IMR-90 (cell line): ENCODE results near the gene KCNMA1. TPM values are rescaled to one million over a fixed set of nuclear protein-coding genes. Genes with fewer than 3 reads are reported as not detected.

Source experiments
- ATAC-seq: fragments of 200-7000 bp; cut with Tn5 transposase; 2 replicates; pipeline ENCODE4 v1.9.1; 2020; ENCODE audit warnings: low read depth, mild to moderate bottlenecking, moderate library complexity
- BruUV-seq: library from RNA; stranded (reverse); fragments of 400-500 nt; replicated peaks from 2 replicates; lab custom pipeline; 2021; lab: Mats Ljungman, UMichigan
- CTCF ChIA-PET: fragments of 300-600 bp; formaldehyde crosslinking; extraction: SDS; loops from one replicate; lab custom pipeline; 2021; ENCODE audit warnings: antibody characterized with exemption; lab: Yijun Ruan, JAX
- POLR2A ChIA-PET: fragments of 300-600 bp; sonication (Branson Sonifier 250); formaldehyde crosslinking; loops from one replicate; lab custom pipeline; 2022; ENCODE audit warnings: antibody characterized with exemption; ENCODE audit not compliant: unreplicated experiment; lab: Charles Lee
- DNase-seq: peaks from one replicate; pipeline ENCODE4 v3.0.0; 2013
- H2AFZ ChIP-seq: replicated peaks from 2 replicates; pipeline ENCODE3; 2013; ENCODE audit warnings: low read length, mild to moderate bottlenecking; ENCODE audit not compliant: poor library complexity
- H2AK5ac ChIP-seq: 2 replicates; pipeline ENCODE4 v1.6.1; 2013; ENCODE audit warnings: low read depth, low read length, inconsistent platforms
- H2AK9ac ChIP-seq: replicated peaks from 2 replicates; pipeline ENCODE3; 2013; ENCODE audit warnings: mild to moderate bottlenecking, low read depth, low read length, moderate library complexity; ENCODE audit not compliant: poor library complexity
- H2BK120ac ChIP-seq: 2 replicates; pipeline ENCODE4 v1.6.1; 2013; ENCODE audit warnings: low read depth, low read length, inconsistent platforms
- H2BK15ac ChIP-seq: 3 replicates; pipeline ENCODE4 v1.6.1; 2013; ENCODE audit warnings: low read depth, low read length, inconsistent platforms
- H2BK20ac ChIP-seq: 2 replicates; pipeline ENCODE4 v1.6.1; 2013; ENCODE audit warnings: low read depth, mild to moderate bottlenecking, inconsistent platforms, low read length, moderate library complexity
- H2BK5ac ChIP-seq: 2 replicates; pipeline ENCODE4 v1.6.1; 2013; ENCODE audit warnings: mild to moderate bottlenecking, low read depth, low read length, inconsistent platforms; ENCODE audit not compliant: poor library complexity, severe bottlenecking
- H3K14ac ChIP-seq: replicated peaks from 2 replicates; pipeline ENCODE4 v1.6.1; 2013; ENCODE audit warnings: low read depth, low read length, inconsistent platforms
- H3K18ac ChIP-seq: 2 replicates; pipeline ENCODE4 v1.6.1; 2013; ENCODE audit warnings: low read depth, low read length, control low read depth
- H3K23ac ChIP-seq: 2 replicates; pipeline ENCODE4 v1.6.1; 2013; ENCODE audit warnings: low read depth, low read length, inconsistent platforms
- H3K27ac ChIP-seq: 2 replicates; pipeline ENCODE4 v1.5.1; 2013; ENCODE audit warnings: mild to moderate bottlenecking, control low read depth, low read length; ENCODE audit not compliant: insufficient read depth
- H3K27me3 ChIP-seq: 2 replicates; pipeline ENCODE4 v1.6.1; 2013; ENCODE audit warnings: low read length; ENCODE audit not compliant: control insufficient read depth, insufficient read depth
- H3K36me3 ChIP-seq: 2 replicates; pipeline ENCODE4 v1.6.1; 2013; ENCODE audit warnings: low read length, mixed read lengths; ENCODE audit not compliant: control insufficient read depth, insufficient read depth
- H3K4ac ChIP-seq: 2 replicates; pipeline ENCODE4 v1.6.1; 2013; ENCODE audit warnings: low read depth, low read length, inconsistent platforms
- H3K4me1 ChIP-seq: 2 replicates; pipeline ENCODE4 v1.6.1; 2013; ENCODE audit warnings: low read length, mixed read lengths; ENCODE audit not compliant: control insufficient read depth, insufficient read depth
- H3K4me2 ChIP-seq: 2 replicates; pipeline ENCODE4 v1.6.1; 2013; ENCODE audit warnings: low read depth, mild to moderate bottlenecking, control low read depth, low read length, moderate library complexity
- H3K4me3 ChIP-seq: 2 replicates; pipeline ENCODE4 v1.5.1; 2013; ENCODE audit warnings: low read depth, mild to moderate bottlenecking, control low read depth, low read length, moderate library complexity; ENCODE audit not compliant: insufficient read depth
- H3K56ac ChIP-seq: 2 replicates; pipeline ENCODE4 v1.6.1; 2013; ENCODE audit warnings: low read length, inconsistent platforms; ENCODE audit not compliant: insufficient read depth; ENCODE audit errors: extremely low read depth
- H3K79me1 ChIP-seq, 2 experiments: 2 replicates each; pipeline ENCODE4 v1.6.1; 2013; ENCODE audit warnings: low read length in 2 of 2, inconsistent platforms in 1 of 2, low read depth in 1 of 2
- H3K9ac ChIP-seq: 2 replicates; pipeline ENCODE4 v1.6.1; 2013; ENCODE audit warnings: low read depth, low read length, control low read depth
- H3K9me1 ChIP-seq: 2 replicates; pipeline ENCODE4 v1.6.1; 2013; ENCODE audit warnings: low read length, inconsistent platforms; ENCODE audit not compliant: insufficient read depth
- H3K9me3 ChIP-seq: 2 replicates; pipeline ENCODE4 v1.6.1; 2013; ENCODE audit warnings: low read length; ENCODE audit not compliant: control insufficient read depth, insufficient read depth
- H4K20me1 ChIP-seq: 2 replicates; pipeline ENCODE4 v1.6.1; 2013; ENCODE audit warnings: low read length, inconsistent platforms; ENCODE audit not compliant: insufficient read depth
- H4K5ac ChIP-seq: 2 replicates; pipeline ENCODE4 v1.6.1; 2013; ENCODE audit warnings: mild to moderate bottlenecking, low read depth, low read length, control low read depth
- H4K8ac ChIP-seq, 2 experiments: 2 replicates each; pipeline ENCODE4 v1.6.1; 2013; ENCODE audit warnings: low read depth in 2 of 2, low read length in 2 of 2, control low read depth in 1 of 2, inconsistent platforms in 1 of 2
- H4K91ac ChIP-seq: 2 replicates; pipeline ENCODE4 v1.6.1; 2013; ENCODE audit warnings: low read depth, low read length, inconsistent platforms; ENCODE audit not compliant: insufficient read depth
- CEBPB ChIP-seq: IDR thresholded peaks from 2 replicates; pipeline ENCODE4 v1.6.1; 2012; ENCODE audit warnings: low read depth, low read length, improper control_type of control experiment
- FOS ChIP-seq: fragments of 150-350 bp; IDR thresholded peaks from 2 replicates; pipeline ENCODE4 v1.6.1; 2016; ENCODE audit warnings: low read depth, low read length
- MAFK ChIP-seq: IDR thresholded peaks from 2 replicates; pipeline ENCODE4 v1.6.1; 2012; ENCODE audit warnings: low read depth, low read length, improper control_type of control experiment
- MAZ ChIP-seq: IDR thresholded peaks from 2 replicates; pipeline ENCODE4 v1.6.1; 2012; ENCODE audit warnings: low read depth, mild to moderate bottlenecking, low read length, improper control_type of control experiment, moderate library complexity, borderline replicate concordance
- MXI1 ChIP-seq: IDR thresholded peaks from 2 replicates; pipeline ENCODE4 v1.6.1; 2012; ENCODE audit warnings: low read depth, mild to moderate bottlenecking, low read length, moderate library complexity, borderline replicate concordance
- NFE2L2 ChIP-seq: fragments of 150-350 bp; IDR thresholded peaks from 2 replicates; pipeline ENCODE4 v1.6.1; 2016; ENCODE audit warnings: low read depth, mild to moderate bottlenecking, low read length
- RAD21 ChIP-seq: IDR thresholded peaks from 2 replicates; pipeline ENCODE4 v1.6.1; 2012; ENCODE audit warnings: low read length, improper control_type of control experiment
- SMC3 ChIP-seq: fragments of 150-350 bp; IDR thresholded peaks from 2 replicates; pipeline ENCODE4 v1.6.1; 2016; ENCODE audit warnings: low read depth, mild to moderate bottlenecking, antibody characterized with exemption, low read length, moderate library complexity
- whole genome bisulfite sequencing, 2 experiments: methylation state at CpG; one replicate each; pipeline versions ENCODE4 v1.1.5 to v1.1.7; 2013; ENCODE audit warnings: missing lambda C conversion rate in 2 of 2; ENCODE audit not compliant: insufficient read length in 1 of 2; ENCODE audit errors: extremely low coverage in 2 of 2; 5-methylcytosine and 5-hydroxymethylcytosine counted together
- dilution Hi-C: fragments of 300-500 bp; cut with HindIII; formaldehyde crosslinking; loops from one replicate; pipeline ENCODE4 v1.14.3; 2018; ENCODE audit warnings: low sequenced_read_pairs; ENCODE audit not compliant: unreplicated experiment
- in situ Hi-C: fragments of 300-500 bp; cut with MboI; formaldehyde crosslinking; loops from 3 replicates; pipeline ENCODE4 v1.14.3; 2019; ENCODE audit warnings: low sequenced_read_pairs, inconsistent platforms, mixed read lengths
- intact Hi-C: fragments of 100-400 bp; cut with micrococcal nuclease; formaldehyde crosslinking; loops from 2 replicates; pipeline ENCODE4 v1.10.0; 2022
- polyA plus RNA-seq, 3 experiments: library from polyadenylated mRNA; depleted of rRNA; stranded (reverse); fragments of >200 nt; gene quantifications; 2 replicates each; pipeline ENCODE4 v1.2.3, GENCODE V29; 2012; ENCODE audit warnings: low replicate concordance in 1 of 3
- total RNA-seq: library from RNA; depleted of rRNA; stranded (reverse); fragments of >200 nt; gene quantifications from 2 replicates; pipeline ENCODE4 v1.2.3, GENCODE V29; 2012
- TF ChIP-seq, protein P1 (sequence below): conservative IDR thresholded peaks from 2 replicates; pipeline ENCODE4 v1.5.1; 2012; ENCODE audit warnings: mild to moderate bottlenecking, low read depth, low read length, improper control_type of control experiment
- TF ChIP-seq, protein P2 (sequence below): fragments of 150-350 bp; IDR thresholded peaks from 2 replicates; pipeline ENCODE4 v1.6.1; 2016; ENCODE audit warnings: low read depth, mild to moderate bottlenecking, low read length, moderate library complexity, borderline replicate concordance
- TF ChIP-seq, protein P3 (sequence below): fragments of 150-350 bp; IDR thresholded peaks from 2 replicates; pipeline ENCODE4 v1.6.1; 2017; ENCODE audit warnings: mild to moderate bottlenecking, antibody characterized with exemption, low read length, low read depth

Gene KCNMA1
- total and polyA plus RNA-seq, 2 of the 4 experiments (the other 2 are of a cell fraction) = 25.6 to 29.6 TPM

DNA sequence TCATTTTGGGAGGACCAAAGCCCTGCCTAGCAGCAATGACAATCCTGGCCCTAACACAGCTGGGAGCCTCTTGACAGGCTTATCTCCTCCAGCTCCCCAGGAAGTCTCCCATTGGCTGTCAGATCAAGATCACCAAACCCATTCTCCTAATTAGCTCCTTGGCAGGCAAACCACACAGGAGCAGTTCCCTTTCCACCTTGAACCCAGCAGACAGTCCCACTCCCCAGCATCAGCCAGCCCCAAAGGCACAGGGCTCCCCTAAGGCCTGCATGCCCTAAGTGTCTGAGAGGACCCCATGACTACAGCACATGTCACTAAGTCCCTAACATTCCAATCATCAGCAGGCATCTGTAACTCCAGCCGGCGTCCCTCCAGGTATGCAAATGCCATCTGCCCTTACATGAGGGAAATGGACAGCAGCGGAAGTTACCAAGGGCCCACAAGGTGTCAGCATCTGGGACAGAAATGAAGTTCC, 348.5 kb downstream of the KCNMA1 start:
- DNase-seq = no peak
- Histone ChIP-seq H3K79me1 (peaks cover 0 to 3% of the 10 kb centered on the region in 2 experiments; a peak in 1 of 4 replicates), H3K18ac (no peak overlapping the region), H3K4me2 (no peak overlapping the region), H3K27me3 (no peaks in the 10 kb centered on the region), H4K91ac (peak overlapping the region; percentile 60; the same call in 1 of the 2 replicates), H3K4ac (peak overlapping the region; percentile 51), H3K4me3 (no peak overlapping the region), H2AK9ac (no peak overlapping the region), H3K27ac (no peak overlapping the region), H3K14ac (peak overlapping the region; percentile 43), H4K20me1 (no peaks in the 10 kb centered on the region), H3K9ac (no peak overlapping the region), H3K23ac (peak overlapping the region; percentile 14; the same call in 1 of the 2 replicates), H2BK15ac (peak overlapping the region; percentile 6; the same call in 2 of the 3 replicates), H2AFZ (no peak overlapping the region), H2BK120ac (peak overlapping the region; percentile 78), H2AK5ac (peak overlapping the region; percentile 93), H3K56ac (no peak overlapping the region), H3K4me1 (peaks cover 12% of the 10 kb centered on the region), H3K9me3 (no peaks in the 10 kb centered on the region), H3K9me1 (peaks cover 7% of the 10 kb centered on the region; the same call in 1 of the 2 replicates), H2BK5ac (no peak overlapping the region), H2BK20ac (peak overlapping the region; percentile 73), H4K8ac (no peak overlapping the region; a peak in 1 of 4 replicates), H3K36me3 (no peaks in the 10 kb centered on the region), H4K5ac (no peak overlapping the region)
- BruUV-seq = no TSS peak
- TF ChIP-seq, protein P1, sequence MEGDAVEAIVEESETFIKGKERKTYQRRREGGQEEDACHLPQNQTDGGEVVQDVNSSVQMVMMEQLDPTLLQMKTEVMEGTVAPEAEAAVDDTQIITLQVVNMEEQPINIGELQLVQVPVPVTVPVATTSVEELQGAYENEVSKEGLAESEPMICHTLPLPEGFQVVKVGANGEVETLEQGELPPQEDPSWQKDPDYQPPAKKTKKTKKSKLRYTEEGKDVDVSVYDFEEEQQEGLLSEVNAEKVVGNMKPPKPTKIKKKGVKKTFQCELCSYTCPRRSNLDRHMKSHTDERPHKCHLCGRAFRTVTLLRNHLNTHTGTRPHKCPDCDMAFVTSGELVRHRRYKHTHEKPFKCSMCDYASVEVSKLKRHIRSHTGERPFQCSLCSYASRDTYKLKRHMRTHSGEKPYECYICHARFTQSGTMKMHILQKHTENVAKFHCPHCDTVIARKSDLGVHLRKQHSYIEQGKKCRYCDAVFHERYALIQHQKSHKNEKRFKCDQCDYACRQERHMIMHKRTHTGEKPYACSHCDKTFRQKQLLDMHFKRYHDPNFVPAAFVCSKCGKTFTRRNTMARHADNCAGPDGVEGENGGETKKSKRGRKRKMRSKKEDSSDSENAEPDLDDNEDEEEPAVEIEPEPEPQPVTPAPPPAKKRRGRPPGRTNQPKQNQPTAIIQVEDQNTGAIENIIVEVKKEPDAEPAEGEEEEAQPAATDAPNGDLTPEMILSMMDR = no peak
- TF ChIP-seq SMC3 = no peak
- no peak for TF ChIP-seq FOS
- TF ChIP-seq, protein P2, sequence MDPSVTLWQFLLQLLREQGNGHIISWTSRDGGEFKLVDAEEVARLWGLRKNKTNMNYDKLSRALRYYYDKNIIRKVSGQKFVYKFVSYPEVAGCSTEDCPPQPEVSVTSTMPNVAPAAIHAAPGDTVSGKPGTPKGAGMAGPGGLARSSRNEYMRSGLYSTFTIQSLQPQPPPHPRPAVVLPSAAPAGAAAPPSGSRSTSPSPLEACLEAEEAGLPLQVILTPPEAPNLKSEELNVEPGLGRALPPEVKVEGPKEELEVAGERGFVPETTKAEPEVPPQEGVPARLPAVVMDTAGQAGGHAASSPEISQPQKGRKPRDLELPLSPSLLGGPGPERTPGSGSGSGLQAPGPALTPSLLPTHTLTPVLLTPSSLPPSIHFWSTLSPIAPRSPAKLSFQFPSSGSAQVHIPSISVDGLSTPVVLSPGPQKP = no peak
- no peak for TF ChIP-seq MAZ
- no peak for TF ChIP-seq RAD21
- no peak for TF ChIP-seq MXI1
- TF ChIP-seq, protein P3, sequence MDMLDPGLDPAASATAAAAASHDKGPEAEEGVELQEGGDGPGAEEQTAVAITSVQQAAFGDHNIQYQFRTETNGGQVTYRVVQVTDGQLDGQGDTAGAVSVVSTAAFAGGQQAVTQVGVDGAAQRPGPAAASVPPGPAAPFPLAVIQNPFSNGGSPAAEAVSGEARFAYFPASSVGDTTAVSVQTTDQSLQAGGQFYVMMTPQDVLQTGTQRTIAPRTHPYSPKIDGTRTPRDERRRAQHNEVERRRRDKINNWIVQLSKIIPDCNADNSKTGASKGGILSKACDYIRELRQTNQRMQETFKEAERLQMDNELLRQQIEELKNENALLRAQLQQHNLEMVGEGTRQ = no peak
- no peak for TF ChIP-seq MAFK
- no peak for TF ChIP-seq NFE2L2
- TF ChIP-seq CEBPB = no peak
- in situ Hi-C loops = no loop called here
- intact Hi-C loops = no loop called here
- WGBS, 2 experiments = no CpG with 5 or more reads among the region's 3 CpGs
- ATAC-seq = no peak
- POLR2A ChIA-PET = no interaction called here
- CTCF ChIA-PET = no interaction called here
- dilution Hi-C loops = no loop called here
